Loucy (cell line): ENCODE data around the gene RTN4RL2.
"Not testable (repeated sequence)": the region's sequence is repeated elsewhere in the genome, so short reads cannot be mapped to it uniquely, and the experiment has no call there.

ENCODE experiments used
- H2AFZ ChIP-seq: fragments of 200-600 bp; sonication (generic); 2 replicates; pipeline ENCODE4 v1.6.0; 2016; ENCODE audit warnings: antibody characterized with exemption, mild to moderate bottlenecking, low read length, moderate library complexity
- H3F3A ChIP-seq: fragments of 200-600 bp; 2 replicates; pipeline ENCODE4 v1.6.0; 2016; ENCODE audit warnings: antibody characterized with exemption, low read depth, mild to moderate bottlenecking
- H3K27me3 ChIP-seq: fragments of 200-600 bp; sonication (generic); 2 replicates; pipeline ENCODE4 v1.6.1; 2014; ENCODE audit warnings: low read length, mild to moderate bottlenecking; ENCODE audit not compliant: insufficient read depth, poor library complexity, severe bottlenecking
- H3K36me3 ChIP-seq: fragments of 200-600 bp; sonication (generic); 2 replicates; pipeline ENCODE4 v1.6.1; 2016; ENCODE audit warnings: low read length; ENCODE audit not compliant: insufficient read depth
- H3K4me1 ChIP-seq: fragments of 200-600 bp; sonication (generic); 2 replicates; pipeline ENCODE4 v1.5.1; 2014; ENCODE audit warnings: low read length, mild to moderate bottlenecking; ENCODE audit not compliant: insufficient read depth, poor library complexity, severe bottlenecking
- H3K4me2 ChIP-seq: fragments of 200-600 bp; sonication (generic); 2 replicates; pipeline ENCODE4 v1.6.0; 2014; ENCODE audit warnings: antibody characterized with exemption, low read length, low read depth, mild to moderate bottlenecking; ENCODE audit not compliant: poor library complexity, severe bottlenecking
- H3K4me3 ChIP-seq: fragments of 200-600 bp; sonication (generic); 2 replicates; pipeline ENCODE4 v1.5.1; 2014; ENCODE audit warnings: low read length, mild to moderate bottlenecking, mixed read lengths; ENCODE audit not compliant: poor library complexity, severe bottlenecking
- H3K79me2 ChIP-seq: fragments of 200-600 bp; sonication (generic); 2 replicates; pipeline ENCODE4 v1.6.1; 2014; ENCODE audit warnings: low read length; ENCODE audit not compliant: insufficient read depth
- H3K9ac ChIP-seq: fragments of 200-600 bp; sonication (generic); 2 replicates; pipeline ENCODE4 v1.6.0; 2014; ENCODE audit warnings: mild to moderate bottlenecking, low read depth, low read length, moderate library complexity; ENCODE audit not compliant: poor library complexity, severe bottlenecking
- H3K9me2 ChIP-seq: fragments of 200-600 bp; sonication (generic); replicated peaks from 2 replicates; pipeline ENCODE4 v1.6.1; 2016; ENCODE audit warnings: low read depth, low read length, mixed read lengths
- H3K9me3 ChIP-seq: fragments of 200-600 bp; sonication (generic); 2 replicates; pipeline ENCODE4 v1.6.1; 2014; ENCODE audit warnings: mild to moderate bottlenecking, antibody characterized with exemption, low read length, low read depth; ENCODE audit not compliant: insufficient read depth
- H4K20me1 ChIP-seq: fragments of 200-600 bp; sonication (generic); 2 replicates; pipeline ENCODE4 v1.6.0; 2014; ENCODE audit warnings: antibody characterized with exemption, low read length, mild to moderate bottlenecking; ENCODE audit not compliant: insufficient read depth, poor library complexity, severe bottlenecking
- CTCF ChIP-seq: fragments of 200-600 bp; sonication (generic); conservative IDR thresholded peaks from 2 replicates; pipeline ENCODE4 v1.5.1; 2014; ENCODE audit warnings: mild to moderate bottlenecking, antibody characterized with exemption, low read length
- EZH2phosphoT487 ChIP-seq: fragments of 200-600 bp; IDR thresholded peaks from 2 replicates; pipeline ENCODE4 v1.6.1; 2018; ENCODE audit warnings: antibody characterized with exemption, mild to moderate bottlenecking, moderate library complexity, borderline replicate concordance

The RTN4RL2 gene

DNA sequence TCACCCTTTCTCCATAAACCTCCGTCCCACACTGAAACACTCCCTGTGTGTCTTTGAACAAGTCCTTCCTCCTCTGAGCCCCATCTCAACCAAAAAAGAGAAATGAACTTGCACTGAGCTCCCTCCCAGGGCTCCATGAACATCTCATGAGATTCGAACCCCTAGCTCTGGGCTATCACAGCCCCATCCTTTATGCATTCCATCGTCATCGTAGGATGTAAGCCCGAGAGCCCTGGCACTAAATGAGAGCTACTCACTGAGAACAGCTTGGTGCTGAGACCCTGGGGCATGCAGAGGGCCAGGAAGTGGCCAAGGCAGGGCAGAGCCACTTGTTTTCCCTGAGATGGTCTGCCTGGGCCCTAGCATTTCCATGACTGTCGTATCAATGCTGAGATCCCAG, 20.5 kb upstream of the RTN4RL2 start:
- Histone ChIP-seq H2AFZ (no peak overlapping the region), H4K20me1 (no peaks in the 10 kb centered on the region), H3K4me1 (peaks cover 5% of the 10 kb centered on the region), H3K9me3 (no peaks in the 10 kb centered on the region), H3K4me2 (no peak overlapping the region), H3K79me2 (no peaks in the 10 kb centered on the region), H3K36me3 (no peaks in the 10 kb centered on the region), H3F3A (no peaks in the 10 kb centered on the region), H3K27me3 (no peaks in the 10 kb centered on the region), H3K9me2 (no peaks in the 10 kb centered on the region), H3K9ac (no peak overlapping the region), H3K4me3 (no peak overlapping the region)
- TF ChIP-seq CTCF (no peak), EZH2phosphoT487 (no peak)

- H3K9me3 ChIP-seq: no peaks in the 10 kb centered on the region
- H3K36me3 ChIP-seq: no peaks in the 10 kb centered on the region
- H3K79me2 ChIP-seq: no peaks in the 10 kb centered on the region
- TF ChIP-seq EZH2phosphoT487 (no peak), CTCF (no peak)
- no peak overlapping the region for H3K9ac ChIP-seq
- H2AFZ ChIP-seq: no peak overlapping the region
- H3K27me3 ChIP-seq: no peaks in the 10 kb centered on the region
- H3K4me3 ChIP-seq: no peak overlapping the region
- H3K4me2 ChIP-seq: no peak overlapping the region
- H4K20me1 ChIP-seq: no peaks in the 10 kb centered on the region
- H3K9me2 ChIP-seq: no peaks in the 10 kb centered on the region
- no peaks in the 10 kb centered on the region for H3F3A ChIP-seq
- peaks cover 6% of the 10 kb centered on the region for H3K4me1 ChIP-seq
These were observed 19.4 kb upstream of the RTN4RL2 start for GRCh38 chr11:57440744-57441414.

- H2AFZ ChIP-seq: no peak overlapping the region
- peak overlapping the region; percentile 4 for H3K4me2 ChIP-seq
- no peaks in the 10 kb centered on the region for H3K9me3 ChIP-seq
- peaks cover 6% of the 10 kb centered on the region for H3K4me1 ChIP-seq
- no peaks in the 10 kb centered on the region for H3K27me3 ChIP-seq
- H3K9ac ChIP-seq: no peak overlapping the region
- no peaks in the 10 kb centered on the region for H3F3A ChIP-seq
- no peaks in the 10 kb centered on the region for H3K79me2 ChIP-seq
- no peak overlapping the region for H3K4me3 ChIP-seq
- TF ChIP-seq EZH2phosphoT487 (no peak), CTCF (no peak)
- H4K20me1 ChIP-seq: no peaks in the 10 kb centered on the region
- H3K9me2 ChIP-seq: no peaks in the 10 kb centered on the region
- H3K36me3 ChIP-seq: no peaks in the 10 kb centered on the region
These were observed 15.8 kb upstream of the RTN4RL2 start for GRCh38 chr11:57444362-57445121.

DNA sequence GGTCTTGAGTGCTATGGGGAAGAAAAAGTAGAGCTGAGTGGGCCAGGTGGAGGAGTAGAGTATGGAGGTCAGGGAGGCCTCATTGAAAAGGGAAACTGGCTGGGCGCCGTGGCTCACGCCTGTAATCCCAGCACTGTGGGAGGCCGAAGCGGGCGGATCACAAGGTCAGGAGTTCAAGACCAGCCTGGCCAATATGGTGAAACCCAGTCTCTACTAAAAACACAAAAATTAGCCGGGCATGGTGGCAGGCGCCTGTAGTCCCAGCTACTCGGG, 15.3 kb upstream of the RTN4RL2 start:
- not testable (repeated sequence) for H4K20me1 ChIP-seq, H3F3A ChIP-seq, H3K9me2 ChIP-seq, H2AFZ ChIP-seq, H3K9ac ChIP-seq, H3K4me2 ChIP-seq, H3K79me2 ChIP-seq, H3K4me1 ChIP-seq, H3K36me3 ChIP-seq, H3K4me3 ChIP-seq, H3K27me3 ChIP-seq, H3K9me3 ChIP-seq
